Central memory CD8-positive, alpha-beta T cell (primary cell): ENCODE data around the gene LONP2.
"Not testable (repeated sequence)": the region's sequence is repeated elsewhere in the genome, so short reads cannot be mapped to it uniquely, and the experiment has no call there.

Source experiments
- ATAC-seq: fragments of 150-1000 bp; cut with Tn5 transposase; replicated peaks from 2 replicates; pipeline ENCODE4 v1.10.0; 2022; ENCODE audit warnings: mild to moderate bottlenecking, moderate FRiP score, moderate number of reproducible peaks; ENCODE audit not compliant: poor library complexity, severe bottlenecking; ENCODE audit errors: extremely low read depth
- DNase-seq, 2 donors: peaks; one replicate each; pipeline ENCODE4 v3.0.0; 2021; ENCODE audit warnings: low spot score in 2 of 2
- H3K27ac Mint-ChIP-seq: one replicate; pipeline ENCODE4 v1.8.0; 2022; ENCODE audit warnings: low read depth, mild to moderate bottlenecking, moderate library complexity, mixed read lengths
- H3K27me3 Mint-ChIP-seq: one replicate; pipeline ENCODE4 v1.8.0; 2022; ENCODE audit warnings: mixed read lengths
- H3K36me3 Mint-ChIP-seq: one replicate; pipeline ENCODE4 v1.8.0; 2022; ENCODE audit warnings: mild to moderate bottlenecking, moderate library complexity, mixed read lengths; ENCODE audit not compliant: insufficient read depth
- H3K4me1 Mint-ChIP-seq: one replicate; pipeline ENCODE4 v1.8.0; 2022; ENCODE audit warnings: mixed read lengths
- H3K4me3 Mint-ChIP-seq: one replicate; pipeline ENCODE4 v1.8.0; 2022; ENCODE audit warnings: mild to moderate bottlenecking, moderate library complexity, mixed read lengths
- H3K9me3 Mint-ChIP-seq: one replicate; pipeline ENCODE4 v1.8.0; 2022; ENCODE audit warnings: mixed read lengths

Gene LONP2

GRCh38 chr16:48335961-48336360 lies 91.9 kb downstream of the LONP2 start:
- no peaks in the 10 kb centered on the region for H3K9me3 Mint-ChIP-seq
- H3K36me3 Mint-ChIP-seq = peaks cover 23% of the 10 kb centered on the region
- DNase-seq = no peak

GRCh38 chr16:48340054-48340453 lies 96.0 kb downstream of the LONP2 start:
- ATAC-seq (no peak), DNase-seq (no peak)
- Mint-ChIP-seq H3K36me3 (peaks cover 15% of the 10 kb centered on the region), H3K27me3 (no peaks in the 10 kb centered on the region), H3K9me3 (no peaks in the 10 kb centered on the region), H3K4me1 (peaks cover 5% of the 10 kb centered on the region), H3K27ac (peak overlapping the region; percentile 24), H3K4me3 (no peak overlapping the region)

More at GRCh38 chr16:48335961-48336360, 91.9 kb downstream of the LONP2 start:
- Mint-ChIP-seq H3K27ac (no peak overlapping the region), H3K27me3 (no peaks in the 10 kb centered on the region), H3K4me1 (peaks cover 5% of the 10 kb centered on the region), H3K4me3 (no peak overlapping the region)
- no peak for ATAC-seq

GRCh38 chr16:48342591-48342990 lies 98.5 kb downstream of the LONP2 start:
- H3K4me1 Mint-ChIP-seq = peaks cover 5% of the 10 kb centered on the region
- peaks cover 19% of the 10 kb centered on the region for H3K36me3 Mint-ChIP-seq
- no peak overlapping the region for H3K4me3 Mint-ChIP-seq
- peak overlapping the region; percentile 8 for H3K27ac Mint-ChIP-seq
- H3K27me3 Mint-ChIP-seq = no peaks in the 10 kb centered on the region
- DNase-seq (no peak), ATAC-seq (no peak)
- H3K9me3 Mint-ChIP-seq = no peaks in the 10 kb centered on the region

- H3K27me3 Mint-ChIP-seq = no peaks in the 10 kb centered on the region
- no peak for DNase-seq
- no peak overlapping the region for H3K27ac Mint-ChIP-seq
- no peak for ATAC-seq
- peaks cover 36% of the 10 kb centered on the region for H3K36me3 Mint-ChIP-seq
- H3K9me3 Mint-ChIP-seq = no peaks in the 10 kb centered on the region
- H3K4me3 Mint-ChIP-seq = no peak overlapping the region
- no peaks in the 10 kb centered on the region for H3K4me1 Mint-ChIP-seq
Measured at GRCh38 chr16:48347191-48347865, 103.2 kb downstream of the LONP2 start.

- Mint-ChIP-seq H3K36me3 (peaks cover 37% of the 10 kb centered on the region), H3K27me3 (no peaks in the 10 kb centered on the region), H3K4me3 (no peak overlapping the region), H3K9me3 (no peaks in the 10 kb centered on the region), H3K4me1 (no peaks in the 10 kb centered on the region), H3K27ac (no peak overlapping the region)
- DNase-seq (no peak), ATAC-seq (no peak)
Measured at GRCh38 chr16:48347980-48348379, 103.9 kb downstream of the LONP2 start.

GRCh38 chr16:48350736-48351135 lies 106.6 kb downstream of the LONP2 start:
- no peak for DNase-seq
- H3K27ac Mint-ChIP-seq = no peak overlapping the region

GRCh38 chr16:48352648-48353390 lies 108.7 kb downstream of the LONP2 start:
- Mint-ChIP-seq H3K27me3 (no peaks in the 10 kb centered on the region), H3K4me1 (peaks cover 6% of the 10 kb centered on the region), H3K27ac (no peak overlapping the region), H3K9me3 (no peaks in the 10 kb centered on the region), H3K4me3 (no peak overlapping the region), H3K36me3 (peaks cover 29% of the 10 kb centered on the region)
- DNase-seq (no peak), ATAC-seq (no peak)

More at GRCh38 chr16:48350736-48351135, 106.6 kb downstream of the LONP2 start:
- H3K4me3 Mint-ChIP-seq = no peak overlapping the region
- peaks cover 39% of the 10 kb centered on the region for H3K36me3 Mint-ChIP-seq
- no peaks in the 10 kb centered on the region for H3K27me3 Mint-ChIP-seq
- ATAC-seq = no peak
- peaks cover 6% of the 10 kb centered on the region for H3K4me1 Mint-ChIP-seq
- no peaks in the 10 kb centered on the region for H3K9me3 Mint-ChIP-seq

GRCh38 chr16:48353565-48354163 lies 109.6 kb downstream of the LONP2 start:
- H3K4me1 Mint-ChIP-seq = peaks cover 6% of the 10 kb centered on the region
- ATAC-seq = peak; percentile 96
- H3K9me3 Mint-ChIP-seq = no peaks in the 10 kb centered on the region
- peaks cover 28% of the 10 kb centered on the region for H3K36me3 Mint-ChIP-seq
- H3K27ac Mint-ChIP-seq = peak overlapping the region; percentile 38
- H3K27me3 Mint-ChIP-seq = no peaks in the 10 kb centered on the region
- DNase-seq = peak; percentile 47 to 55
- no peak overlapping the region for H3K4me3 Mint-ChIP-seq

GRCh38 chr16:48354385-48354784 lies 110.3 kb downstream of the LONP2 start:
- H3K27ac Mint-ChIP-seq = not testable (repeated sequence)

GRCh38 chr16:48354877-48355855 lies 111.1 kb downstream of the LONP2 start:
- no peak for DNase-seq
- Mint-ChIP-seq H3K27ac (peak overlapping the region; percentile 11), H3K36me3 (peaks cover 20% of the 10 kb centered on the region), H3K9me3 (no peaks in the 10 kb centered on the region), H3K4me1 (peaks cover 6% of the 10 kb centered on the region), H3K27me3 (no peaks in the 10 kb centered on the region), H3K4me3 (no peak overlapping the region)
- ATAC-seq = no peak

More at GRCh38 chr16:48354385-48354784, 110.3 kb downstream of the LONP2 start:
- H3K36me3 Mint-ChIP-seq = peaks cover 24% of the 10 kb centered on the region
- ATAC-seq, H3K4me3 Mint-ChIP-seq, H3K4me1 Mint-ChIP-seq, DNase-seq, H3K9me3 Mint-ChIP-seq, H3K27me3 Mint-ChIP-seq: not testable (repeated sequence)

- H3K27ac Mint-ChIP-seq = no peak overlapping the region
- no peak for DNase-seq
- no peak overlapping the region for H3K4me3 Mint-ChIP-seq
- H3K27me3 Mint-ChIP-seq = no peaks in the 10 kb centered on the region
- peaks cover 6% of the 10 kb centered on the region for H3K4me1 Mint-ChIP-seq
- peaks cover 13% of the 10 kb centered on the region for H3K36me3 Mint-ChIP-seq
- ATAC-seq = no peak
- H3K9me3 Mint-ChIP-seq = no peaks in the 10 kb centered on the region
Measured at GRCh38 chr16:48356633-48357376, 112.7 kb downstream of the LONP2 start.
